Transverse colon (tissue), 3 donors: ENCODE data around the gene EPHB2.

ENCODE experiments used
- CTCF ChIP-seq, 5 experiments: fragments of 200-600 bp in 3 of 5; fragments of 450-650 bp in 2 of 5; sonication (generic) in 3 of 5; IDR thresholded peaks; 1 replicate in 2 of 5; 2 replicates in 3 of 5; pipeline ENCODE4 v1.5.1; 2016 to 2017; ENCODE audit warnings: antibody characterized with exemption in 5 of 5, inconsistent platforms in 3 of 5, mild to moderate bottlenecking in 2 of 5, moderate library complexity in 1 of 5
- POLR2A ChIP-seq: fragments of 450-650 bp; IDR thresholded peaks from one replicate; pipeline ENCODE4 v1.6.1; 2016; ENCODE audit warnings: antibody characterized with exemption, mild to moderate bottlenecking, moderate library complexity

GRCh38 chr1:22814176-22815042 lies 103.8 kb downstream of the EPHB2 start:
- TF ChIP-seq CTCF (IDR thresholded peaks at IDR 0.05), result no peak
- no peak for TF ChIP-seq POLR2A
